ENCODE results near the gene SKAP1.

Gene SKAP1

GRCh38 chr17:48282303-48282702 is 147.7 kb downstream of the SKAP1 start:
- no peak for TF ChIP-seq ZFX (IDR thresholded peaks at IDR 0.05; ENCODE audit: borderline replicate concordance)
- no peak for TF ChIP-seq CTCF (IDR thresholded peaks at IDR 0.05)
- H3K27ac ChIP-seq: no peak overlapping the region

GRCh38 chr17:48278760-48279491 is 151.1 kb downstream of the SKAP1 start:
- TF ChIP-seq CTCF (IDR thresholded peaks at IDR 0.05): no peak
- TF ChIP-seq ZFX (IDR thresholded peaks at IDR 0.05; ENCODE audit: borderline replicate concordance): no peak
- no peak overlapping the region for H3K27ac ChIP-seq

GRCh38 chr17:48276776-48277175 is 153.2 kb downstream of the SKAP1 start:
- H3K27ac ChIP-seq: no peak overlapping the region
- TF ChIP-seq CTCF (IDR thresholded peaks at IDR 0.05) (no peak), ZFX (IDR thresholded peaks at IDR 0.05; ENCODE audit: borderline replicate concordance) (no peak)

- TF ChIP-seq CTCF (IDR thresholded peaks at IDR 0.05) (no peak), ZFX (IDR thresholded peaks at IDR 0.05; ENCODE audit: borderline replicate concordance) (no peak)
Measured at GRCh38 chr17:48270899-48271298, 159.1 kb downstream of the SKAP1 start.

GRCh38 chr17:48269209-48269608 is 160.8 kb downstream of the SKAP1 start:
- TF ChIP-seq CTCF (IDR thresholded peaks at IDR 0.05) (no peak), ZFX (IDR thresholded peaks at IDR 0.05; ENCODE audit: borderline replicate concordance) (no peak)
- H3K27ac ChIP-seq: no peak overlapping the region

More at GRCh38 chr17:48270899-48271298, 159.1 kb downstream of the SKAP1 start:
- H3K27ac ChIP-seq: no peak overlapping the region

- no peak overlapping the region for H3K27ac ChIP-seq
Measured at GRCh38 chr17:48263731-48264035, 166.3 kb downstream of the SKAP1 start.

More at GRCh38 chr17:48263731-48264035, 166.3 kb downstream of the SKAP1 start:
- TF ChIP-seq ZFX (IDR thresholded peaks at IDR 0.05; ENCODE audit: borderline replicate concordance): no peak
- no peak for TF ChIP-seq CTCF (IDR thresholded peaks at IDR 0.05)
